Liver (tissue), 3 donors: Measurements from ENCODE around the gene EDC3.

Experiments
- FOXA1 ChIP-seq: IDR thresholded peaks from 2 replicates; pipeline ENCODE4 v1.6.1; 2016; ENCODE audit warnings: antibody characterized with exemption
- HNF4A ChIP-seq, 2 donors: conservative IDR thresholded peaks; 2 replicates each; pipeline ENCODE4 v1.6.1; 2016; ENCODE audit warnings: antibody characterized with exemption in 2 of 2, mild to moderate bottlenecking in 2 of 2
- JUND ChIP-seq, 2 donors: IDR thresholded peaks; 2 replicates each; pipeline ENCODE4 v1.6.1; 2016; ENCODE audit warnings: antibody characterized with exemption in 2 of 2
- RAD21 ChIP-seq, 2 donors: IDR thresholded peaks; 2 replicates each; pipeline ENCODE4 v1.6.1; 2016; ENCODE audit warnings: antibody characterized with exemption in 2 of 2, mild to moderate bottlenecking in 2 of 2
- TF ChIP-seq, protein P1 (sequence below): fragments of 150-350 bp; IDR thresholded peaks from 2 replicates; pipeline ENCODE4 v1.5.1; 2017; ENCODE audit warnings: improper control_type of control experiment, low read depth, low read length; ENCODE audit not compliant: missing input control
- donor health status: healthy.
- donor health status: healthy.

DNA sequence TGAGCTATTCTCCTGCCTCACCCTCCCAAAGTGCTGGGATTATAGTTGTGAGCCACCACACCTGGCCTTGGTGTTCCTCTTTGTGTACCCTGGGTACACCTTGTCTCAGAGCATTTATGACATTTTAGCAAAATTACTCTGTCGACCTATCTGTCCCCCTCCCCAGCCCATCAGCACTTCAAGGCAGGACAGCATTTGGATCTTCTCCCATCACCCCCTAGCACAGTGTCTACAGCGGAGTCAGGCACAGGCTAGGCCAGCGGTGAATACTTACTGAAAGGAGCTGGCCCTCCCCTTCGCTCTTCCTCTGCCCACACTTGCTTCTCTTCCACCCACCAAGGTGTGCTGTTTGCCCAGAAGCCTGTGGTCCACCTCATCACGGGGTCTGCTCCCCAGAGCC, 100.6 kb downstream of the EDC3 start:
- TF ChIP-seq, protein P1, sequence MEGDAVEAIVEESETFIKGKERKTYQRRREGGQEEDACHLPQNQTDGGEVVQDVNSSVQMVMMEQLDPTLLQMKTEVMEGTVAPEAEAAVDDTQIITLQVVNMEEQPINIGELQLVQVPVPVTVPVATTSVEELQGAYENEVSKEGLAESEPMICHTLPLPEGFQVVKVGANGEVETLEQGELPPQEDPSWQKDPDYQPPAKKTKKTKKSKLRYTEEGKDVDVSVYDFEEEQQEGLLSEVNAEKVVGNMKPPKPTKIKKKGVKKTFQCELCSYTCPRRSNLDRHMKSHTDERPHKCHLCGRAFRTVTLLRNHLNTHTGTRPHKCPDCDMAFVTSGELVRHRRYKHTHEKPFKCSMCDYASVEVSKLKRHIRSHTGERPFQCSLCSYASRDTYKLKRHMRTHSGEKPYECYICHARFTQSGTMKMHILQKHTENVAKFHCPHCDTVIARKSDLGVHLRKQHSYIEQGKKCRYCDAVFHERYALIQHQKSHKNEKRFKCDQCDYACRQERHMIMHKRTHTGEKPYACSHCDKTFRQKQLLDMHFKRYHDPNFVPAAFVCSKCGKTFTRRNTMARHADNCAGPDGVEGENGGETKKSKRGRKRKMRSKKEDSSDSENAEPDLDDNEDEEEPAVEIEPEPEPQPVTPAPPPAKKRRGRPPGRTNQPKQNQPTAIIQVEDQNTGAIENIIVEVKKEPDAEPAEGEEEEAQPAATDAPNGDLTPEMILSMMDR: no peak
- TF ChIP-seq RAD21 (IDR thresholded peaks at IDR 0.05) (no peak), JUND (IDR thresholded peaks at IDR 0.05) (no peak), FOXA1 (no peak), HNF4A (conservative IDR thresholded peaks at IDR 0.05) (no peak)
